ENCODE measurements around the gene AATK.

The AATK gene

GRCh38 chr17:81067391-81067811 lies 98.6 kb downstream of the AATK start:
- DNase-seq = no peak
